ENCODE measurements around the gene GABRR3.
A peak's percentile ranks its signal among the peaks of the same experiment; 100 is the strongest.
"Not testable (repeated sequence)": the region's sequence is repeated elsewhere in the genome, so short reads cannot be mapped to it uniquely, and the experiment has no call there.

The GABRR3 gene

GRCh38 chr3:98021830-98022560, 13.1 kb downstream of the GABRR3 start:
- DNase-seq, result peak; percentile 30

GRCh38 chr3:98020412-98020811, 14.7 kb downstream of the GABRR3 start:
- DNase-seq, result no peak

DNA sequence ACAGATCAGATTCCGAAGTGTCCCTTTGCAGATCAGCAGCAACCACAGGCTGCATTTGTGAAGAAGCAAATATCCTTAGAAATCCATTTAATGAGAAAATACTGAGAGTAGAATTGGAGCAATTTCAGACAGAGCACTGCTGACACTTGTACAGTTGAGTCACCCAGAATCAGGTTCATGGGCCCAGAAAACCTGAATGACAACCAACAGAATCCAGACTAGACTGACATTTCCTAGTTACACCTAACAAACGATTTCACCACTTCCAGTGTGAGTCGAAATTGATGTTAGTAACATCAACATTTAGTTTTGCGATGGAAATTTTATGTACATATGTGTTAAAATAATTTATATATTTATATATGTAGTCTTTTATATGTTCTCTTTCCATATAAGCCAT, 16.8 kb downstream of the GABRR3 start:
- DNase-seq, result no peak

DNA sequence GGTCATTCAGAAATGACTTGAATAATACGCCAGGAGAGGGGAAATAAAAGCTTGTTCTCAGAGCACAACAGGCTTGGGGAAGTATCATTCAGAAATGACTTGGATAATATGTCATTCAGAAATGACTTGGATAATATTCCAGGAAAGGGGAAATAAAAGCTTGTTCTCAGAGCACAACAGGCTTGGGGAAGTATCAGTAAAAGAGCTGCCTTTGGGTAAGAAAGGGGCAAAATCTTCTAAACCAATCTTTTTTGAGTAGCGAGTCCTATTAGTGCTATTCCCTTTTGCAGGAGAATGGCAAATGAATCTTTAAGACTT, 20.9 kb downstream of the GABRR3 start:
- no peak for DNase-seq

DNA sequence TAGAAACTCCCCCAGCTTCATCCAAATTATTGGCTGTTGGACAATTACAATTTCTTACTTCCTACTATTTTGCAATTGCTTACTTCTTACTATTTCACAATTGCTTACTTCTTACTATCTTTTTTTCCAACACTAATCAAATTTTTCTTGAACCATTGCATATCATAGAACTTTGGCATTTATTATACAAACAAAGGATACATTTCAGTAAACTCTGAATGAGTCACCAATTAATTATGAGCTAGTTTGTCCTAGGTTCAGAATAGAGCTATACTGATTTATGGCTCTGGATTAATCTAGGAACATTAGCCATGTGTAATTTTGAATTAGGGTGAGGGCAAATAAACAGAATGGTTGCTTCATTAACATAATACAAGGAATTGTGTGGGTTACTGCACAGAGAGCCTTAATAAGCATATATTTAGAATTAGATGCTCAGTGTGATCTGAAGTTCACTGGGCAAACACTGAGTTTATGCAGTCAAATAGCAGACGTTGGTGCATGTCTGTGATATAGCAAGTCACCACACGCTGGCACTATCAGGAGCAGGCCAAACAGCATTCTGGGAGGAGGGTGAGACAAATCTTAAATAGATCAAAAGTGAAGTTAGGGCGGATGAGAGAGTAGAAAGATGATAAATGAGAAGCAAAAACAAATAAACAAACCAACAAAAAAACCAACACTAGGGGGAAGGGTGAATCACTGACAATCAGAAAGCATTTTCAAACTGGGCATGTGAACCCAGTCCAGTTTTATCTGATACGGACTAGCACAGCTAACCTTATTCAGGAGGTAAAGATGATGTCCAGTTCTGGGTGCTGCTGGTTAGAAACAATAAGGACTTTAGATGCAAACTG, 21.5 kb downstream of the GABRR3 start:
- peak; percentile 12 for DNase-seq

GRCh38 chr3:98012979-98013378, 22.1 kb downstream of the GABRR3 start:
- DNase-seq, result peak; percentile 23

GRCh38 chr3:98010883-98011449, 24.1 kb downstream of the GABRR3 start:
- DNase-seq, result not testable (repeated sequence)

GRCh38 chr3:98010194-98010882, 24.8 kb downstream of the GABRR3 start:
- no peak for DNase-seq

GRCh38 chr3:98008855-98009254, 26.3 kb downstream of the GABRR3 start:
- DNase-seq, result no peak

DNA sequence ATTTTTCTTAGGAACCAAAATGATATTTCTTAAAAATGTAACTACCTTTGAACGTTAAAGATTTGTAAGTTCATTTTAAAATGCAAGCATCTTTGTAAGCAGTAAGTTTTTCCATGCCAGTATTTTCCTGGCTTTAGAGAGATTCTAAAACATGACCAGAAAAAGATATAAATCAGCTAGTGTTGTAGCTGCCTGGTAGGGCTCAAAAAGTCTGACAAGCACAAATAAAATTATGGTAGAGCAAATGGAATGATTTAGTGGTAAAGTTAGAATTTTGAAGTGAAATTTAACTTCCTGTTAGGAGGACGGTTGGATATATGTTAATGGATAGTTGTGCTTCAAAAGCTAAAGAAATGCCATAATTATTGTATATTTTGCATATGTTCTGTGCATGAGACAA, 29.7 kb downstream of the GABRR3 start:
- no peak for DNase-seq

DNA sequence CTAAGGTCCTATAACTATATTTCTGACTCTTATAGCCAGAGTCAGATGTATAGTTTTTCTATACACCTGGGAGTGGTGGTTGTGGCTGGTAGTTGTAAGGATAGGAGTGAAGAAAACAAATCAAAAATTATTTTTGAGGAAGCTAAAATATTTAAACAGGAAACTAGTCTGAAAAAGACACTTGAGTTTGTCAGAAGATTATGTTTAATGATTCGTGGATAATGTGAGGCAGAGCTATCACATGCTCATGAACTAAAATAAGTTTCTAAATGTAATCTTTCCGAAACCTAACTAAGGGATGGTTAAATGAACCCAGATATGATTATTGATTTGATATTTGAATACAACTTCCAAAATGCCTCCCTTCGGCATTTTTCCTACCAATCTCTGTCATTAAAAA, 30.4 kb downstream of the GABRR3 start:
- no peak for DNase-seq

DNA sequence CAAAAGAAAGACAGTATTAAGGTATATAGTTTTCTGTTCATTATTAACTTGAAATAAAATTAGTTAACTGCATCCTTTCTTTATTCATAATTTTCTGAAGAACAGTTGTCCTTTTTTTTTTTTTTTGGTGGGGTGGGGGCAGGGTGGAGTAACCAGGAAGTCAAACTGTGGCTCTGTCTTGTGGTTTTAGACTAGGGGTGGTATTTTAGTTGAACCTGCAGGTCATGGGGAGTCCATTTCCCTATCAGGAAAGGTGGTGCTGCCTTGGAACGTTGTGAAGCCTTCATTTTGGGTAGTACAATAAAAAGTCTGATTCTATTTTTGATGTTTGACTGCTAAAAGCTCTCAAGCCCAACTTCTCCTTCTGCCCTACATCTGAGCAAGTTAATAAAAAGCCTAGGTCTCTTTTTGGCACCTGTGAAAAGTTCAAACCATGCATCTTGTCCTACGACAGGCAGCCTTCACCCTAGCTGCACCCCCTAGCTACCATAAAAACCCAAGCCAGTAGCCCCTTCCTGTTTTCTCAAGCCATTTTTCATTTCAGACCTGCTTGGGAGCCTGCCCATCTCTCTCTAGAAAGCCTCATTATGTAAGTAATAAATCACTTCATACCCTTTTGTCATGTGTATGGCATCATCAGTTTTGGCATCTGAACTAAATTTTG, 31.7 kb downstream of the GABRR3 start:
- DNase-seq, result no peak

DNA sequence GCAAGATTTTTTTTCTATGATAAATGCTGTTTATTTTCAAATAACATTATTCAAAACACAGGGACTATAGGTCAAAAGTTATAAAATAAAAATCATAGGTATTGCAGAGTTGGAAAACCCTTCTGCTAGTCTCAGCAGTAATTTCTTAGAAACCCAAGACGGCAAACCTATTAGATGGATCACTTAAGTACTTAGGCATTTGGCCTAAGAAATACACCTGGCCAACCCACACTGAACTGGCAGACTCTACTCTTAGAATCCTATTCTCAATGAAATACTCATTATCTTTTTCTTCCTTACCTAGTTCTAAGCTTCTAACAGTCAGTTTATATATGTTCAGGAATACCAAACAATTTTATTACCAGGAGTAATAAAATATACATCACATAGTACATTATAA, 32.4 kb downstream of the GABRR3 start:
- DNase-seq, result no peak

DNA sequence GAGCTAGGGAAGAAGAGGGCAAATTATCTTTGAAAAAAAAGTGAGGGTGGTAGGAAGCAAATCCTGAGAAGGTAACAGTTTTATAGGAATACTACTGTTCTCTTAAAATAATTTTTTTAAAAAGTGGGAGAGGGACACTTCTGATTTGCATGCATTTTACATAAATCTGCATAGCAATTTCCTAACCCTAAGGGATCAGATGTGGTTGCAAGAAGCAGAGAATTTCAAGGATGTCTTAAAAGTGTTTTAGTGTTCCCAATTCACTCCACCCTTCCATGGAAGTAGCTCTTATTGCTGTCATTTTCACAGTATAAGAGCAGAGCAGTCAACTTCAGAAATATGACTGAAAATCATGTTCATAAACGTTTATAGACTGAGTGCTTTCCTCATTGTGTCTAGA, 35.1 kb downstream of the GABRR3 start:
- no peak for DNase-seq

DNA sequence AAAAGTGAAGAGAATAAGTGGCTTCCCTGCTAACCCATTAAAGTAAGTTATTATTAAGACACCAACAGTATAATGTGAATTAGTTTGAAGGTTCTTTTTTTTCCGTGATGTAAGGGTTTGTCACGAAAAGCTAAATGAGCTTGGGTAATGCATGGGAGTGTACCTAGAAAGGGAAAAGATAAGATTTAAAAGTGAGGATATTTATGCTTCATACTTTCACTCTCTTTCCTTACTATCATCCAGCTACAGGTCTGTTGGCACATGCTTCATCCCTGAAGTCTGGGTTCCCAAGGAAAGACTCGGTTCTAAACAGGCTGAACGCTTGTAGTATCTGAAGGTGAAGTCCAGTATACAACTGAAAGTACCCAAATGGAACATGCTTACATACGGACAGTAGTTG, 36.0 kb downstream of the GABRR3 start:
- DNase-seq, result no peak

- DNase-seq, result no peak
Observed at GRCh38 chr3:97996988-97997387, 38.1 kb downstream of the GABRR3 start.

DNA sequence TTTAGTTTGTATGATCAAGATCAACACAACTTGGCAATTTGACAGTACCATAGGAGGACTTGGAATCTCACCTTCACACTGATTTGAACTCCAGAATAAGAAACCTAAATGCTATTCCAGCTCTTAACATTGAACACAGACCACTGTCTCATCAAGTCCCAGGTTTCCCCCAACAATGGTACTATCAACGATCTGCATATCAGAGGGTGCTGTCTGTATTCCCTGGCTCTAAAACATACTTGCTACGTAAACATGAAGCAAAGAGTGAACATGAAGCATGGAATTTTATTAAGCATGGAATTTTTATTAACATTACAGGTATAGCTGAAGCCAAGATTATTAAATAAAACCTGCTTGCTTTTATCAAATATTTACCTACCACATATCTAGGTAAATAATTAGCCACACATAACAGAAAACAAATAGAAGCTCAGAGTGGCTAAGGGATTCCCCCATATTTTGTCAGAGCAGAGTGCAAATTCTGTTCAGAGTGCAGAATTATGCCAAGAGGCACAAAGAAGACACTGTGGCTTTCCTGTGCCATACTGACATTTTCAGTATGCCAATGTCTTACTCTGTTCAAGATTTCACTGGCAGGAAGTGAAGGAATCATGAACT, 40.7 kb downstream of the GABRR3 start:
- no peak for DNase-seq

GRCh38 chr3:97993526-97993925, 41.6 kb downstream of the GABRR3 start:
- no peak for DNase-seq

DNA sequence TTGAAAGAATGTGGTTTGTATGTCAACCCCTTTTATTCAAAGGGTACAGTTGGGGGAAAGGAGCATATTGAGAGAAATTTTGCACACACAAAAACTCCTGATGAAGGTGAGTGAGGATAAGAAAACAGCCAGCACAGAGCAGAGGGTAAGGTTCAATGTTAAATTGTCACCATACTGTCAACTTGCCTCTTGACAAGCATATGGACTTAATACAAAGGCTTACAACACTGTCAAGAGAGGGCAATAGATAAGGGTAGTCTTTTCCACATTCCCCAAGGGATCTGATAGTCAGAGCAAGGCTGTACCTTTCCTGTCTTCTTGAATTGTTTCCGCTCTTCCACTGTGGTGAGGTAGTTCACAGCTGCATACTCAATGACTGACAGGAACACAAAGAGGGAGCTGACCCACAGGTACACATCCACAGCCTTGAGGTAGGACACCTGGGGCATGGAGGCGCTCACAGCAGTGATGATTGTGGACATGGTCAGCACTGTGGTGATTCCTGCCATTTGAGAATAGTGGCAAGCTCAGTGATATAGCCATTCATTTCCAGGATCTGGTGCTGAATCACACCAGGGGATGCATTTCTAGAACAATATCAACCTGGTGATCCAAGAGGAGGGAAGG, 42.5 kb downstream of the GABRR3 start:
- no peak for DNase-seq

GRCh38 chr3:97991293-97991682, 43.8 kb downstream of the GABRR3 start:
- DNase-seq, result no peak

- no peak for DNase-seq
Observed at GRCh38 chr3:97990624-97991292, 44.4 kb downstream of the GABRR3 start.
